Epithelial cell of esophagus (primary cell): Measurements from ENCODE around the gene DMAC2L.

Experiments
- DNase-seq: peaks from one replicate; pipeline ENCODE4 v3.0.0; 2010; ENCODE audit warnings: low read depth
- H3K4me3 ChIP-seq: 2 replicates; pipeline ENCODE4 v1.5.1; 2011; ENCODE audit warnings: mild to moderate bottlenecking, low read length, control low read depth
- TF ChIP-seq, protein P1 (sequence below): IDR thresholded peaks from 2 replicates; pipeline ENCODE4 v1.5.1; 2011; ENCODE audit warnings: low read depth, mild to moderate bottlenecking, low read length, control low read depth, inconsistent platforms; ENCODE audit not compliant: insufficient read depth; ENCODE audit errors: missing control alignments

The DMAC2L gene

GRCh38 chr14:50366589-50366988, 54.5 kb downstream of the DMAC2L start:
- no peak for DNase-seq
- TF ChIP-seq, protein P1, sequence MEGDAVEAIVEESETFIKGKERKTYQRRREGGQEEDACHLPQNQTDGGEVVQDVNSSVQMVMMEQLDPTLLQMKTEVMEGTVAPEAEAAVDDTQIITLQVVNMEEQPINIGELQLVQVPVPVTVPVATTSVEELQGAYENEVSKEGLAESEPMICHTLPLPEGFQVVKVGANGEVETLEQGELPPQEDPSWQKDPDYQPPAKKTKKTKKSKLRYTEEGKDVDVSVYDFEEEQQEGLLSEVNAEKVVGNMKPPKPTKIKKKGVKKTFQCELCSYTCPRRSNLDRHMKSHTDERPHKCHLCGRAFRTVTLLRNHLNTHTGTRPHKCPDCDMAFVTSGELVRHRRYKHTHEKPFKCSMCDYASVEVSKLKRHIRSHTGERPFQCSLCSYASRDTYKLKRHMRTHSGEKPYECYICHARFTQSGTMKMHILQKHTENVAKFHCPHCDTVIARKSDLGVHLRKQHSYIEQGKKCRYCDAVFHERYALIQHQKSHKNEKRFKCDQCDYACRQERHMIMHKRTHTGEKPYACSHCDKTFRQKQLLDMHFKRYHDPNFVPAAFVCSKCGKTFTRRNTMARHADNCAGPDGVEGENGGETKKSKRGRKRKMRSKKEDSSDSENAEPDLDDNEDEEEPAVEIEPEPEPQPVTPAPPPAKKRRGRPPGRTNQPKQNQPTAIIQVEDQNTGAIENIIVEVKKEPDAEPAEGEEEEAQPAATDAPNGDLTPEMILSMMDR, result no peak
- H3K4me3 ChIP-seq, result no peak overlapping the region

GRCh38 chr14:50371546-50371945, 59.4 kb downstream of the DMAC2L start:
- TF ChIP-seq, protein P1, result no peak
- no peak for DNase-seq
- H3K4me3 ChIP-seq, result no peak overlapping the region

DNA sequence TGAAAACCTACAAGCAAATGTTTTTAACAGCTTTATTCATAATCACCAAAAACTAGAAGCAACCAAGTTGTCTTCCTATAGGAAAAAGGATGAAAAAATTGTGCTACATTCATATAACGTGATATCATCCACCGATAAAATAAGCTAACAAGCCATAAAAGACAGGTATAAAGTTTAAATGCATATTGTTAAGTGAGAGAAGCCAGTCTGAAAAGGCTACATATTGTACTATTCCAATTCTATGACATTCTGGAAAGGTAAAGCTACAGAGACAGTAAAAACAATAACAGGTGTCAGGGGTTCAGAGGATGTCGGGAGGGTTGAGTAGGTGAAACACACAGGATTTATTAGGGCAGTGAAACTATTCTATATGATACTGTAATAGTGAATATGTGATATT, 61.8 kb downstream of the DMAC2L start:
- TF ChIP-seq, protein P1, result no peak
- H3K4me3 ChIP-seq, result no peak overlapping the region
- no peak for DNase-seq

DNA sequence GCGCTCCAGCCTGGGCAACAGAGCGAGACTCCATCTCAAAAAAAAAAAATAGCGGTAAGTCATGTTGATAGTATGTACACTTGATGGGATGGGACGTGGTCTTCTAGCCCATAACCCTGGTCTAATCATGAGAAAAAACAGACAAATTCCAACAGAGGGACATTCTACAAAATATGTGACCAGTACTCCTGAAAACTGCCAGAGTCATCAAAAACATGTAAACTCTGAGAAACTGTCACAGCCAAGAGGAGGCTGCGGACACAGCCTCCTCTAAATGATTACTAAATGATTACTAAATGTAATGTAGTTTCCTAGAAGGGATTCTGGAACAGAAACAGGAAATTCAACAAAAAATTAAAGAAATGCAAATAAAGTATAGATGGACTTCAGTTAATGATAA, 63.6 kb downstream of the DMAC2L start:
- no peak for DNase-seq
- no peak overlapping the region for H3K4me3 ChIP-seq
- TF ChIP-seq, protein P1, result no peak
